Measurements from ENCODE around the gene C6orf52. TPM values are rescaled to one million over a fixed set of nuclear protein-coding genes. Genes with fewer than 3 reads are reported as not detected.

C6orf52 gene
- total and polyA plus RNA-seq, 2 donors (not counting 3 experiments of a cell fraction or from before 2014, with no cell fraction given): 0.54 TPM; not detected in 1

DNA sequence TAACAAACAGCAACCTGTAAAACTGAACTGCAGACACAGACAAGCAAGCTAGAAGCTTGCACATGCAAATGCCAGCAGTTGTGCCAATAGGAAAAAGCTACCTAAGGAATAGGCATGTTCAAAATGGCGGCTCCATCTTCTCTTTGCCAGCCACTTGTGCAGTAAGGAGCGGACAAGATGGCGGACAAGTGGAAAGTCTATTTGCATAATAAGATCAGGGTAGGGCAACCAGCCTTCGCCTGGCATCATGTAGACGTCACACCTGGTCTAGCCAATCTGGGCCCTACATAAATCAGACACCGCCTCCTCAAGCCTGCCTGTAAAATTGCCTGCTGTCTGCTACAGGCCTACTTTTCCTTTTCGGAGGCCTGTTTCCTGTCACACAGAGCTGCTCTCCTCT, 18.0 kb downstream of the C6orf52 start:
- intact Hi-C loops (cut with micrococcal nuclease): no loop called here
- POLR2A ChIA-PET: no interaction called here
- no peaks in the 10 kb centered on the region for H3K4me1 ChIP-seq (ENCODE audit: control insufficient read depth, extremely low read depth, insufficient read depth, low read length)
- BruUV-seq (replicated peaks): no TSS peak
- H3K27me3 ChIP-seq (ENCODE audit: control insufficient read depth in 2 of 2, insufficient read depth in 2 of 2, low read length in 2 of 2): no peaks in the 10 kb centered on the region
- TF ChIP-seq GATA2 (IDR thresholded peaks at IDR 0.05; ENCODE audit: insufficient read depth, insufficient read length, low read depth, low read length) (no peak), CTCF (IDR thresholded peaks at IDR 0.05; ENCODE audit: extremely low read depth in 1 of 2, insufficient read depth in 1 of 2, low read depth in 1 of 2, low read length in 2 of 2) (no peak), POLR2AphosphoS5 (IDR thresholded peaks at IDR 0.05; ENCODE audit: insufficient read depth, low read depth, low read length) (no peak), POLR2A (IDR thresholded peaks at IDR 0.05; ENCODE audit: low read depth, low read length) (no peak), FOS (IDR thresholded peaks at IDR 0.05; ENCODE audit: borderline replicate concordance, insufficient read depth, low read length) (no peak), MYC (IDR thresholded peaks at IDR 0.05; ENCODE audit: low read depth, low read length) (no peak), EZH2 (IDR thresholded peaks at IDR 0.05; ENCODE audit: borderline replicate concordance, low read depth, low read length, severe bottlenecking) (no peak), JUN (IDR thresholded peaks at IDR 0.05; ENCODE audit: borderline replicate concordance, insufficient read depth, insufficient read length, low read depth) (no peak)
- TF ChIP-seq, protein P1, sequence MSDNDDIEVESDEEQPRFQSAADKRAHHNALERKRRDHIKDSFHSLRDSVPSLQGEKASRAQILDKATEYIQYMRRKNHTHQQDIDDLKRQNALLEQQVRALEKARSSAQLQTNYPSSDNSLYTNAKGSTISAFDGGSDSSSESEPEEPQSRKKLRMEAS (IDR thresholded peaks at IDR 0.05; ENCODE audit: insufficient read depth, insufficient read length): no peak
- H3K9me1 ChIP-seq (replicated peaks; ENCODE audit: control insufficient read depth, extremely low read depth, insufficient read depth, low read length): no peaks in the 10 kb centered on the region
- H3K27ac ChIP-seq (ENCODE audit: insufficient read depth, low read depth, low read length): no peak overlapping the region
- no peaks in the 10 kb centered on the region for H4K20me1 ChIP-seq (replicated peaks; ENCODE audit: control insufficient read depth, extremely low read depth, insufficient read depth, low read length)
- dilution Hi-C loops (cut with MboI; ENCODE audit: extremely low pct_ligation_motif_present, low sequenced_read_pairs): no loop called here
- FAIRE-seq (no peak), DNase-seq (ENCODE audit: low read depth, low spot score) (no peak)
- H3K9ac ChIP-seq (replicated peaks; ENCODE audit: extremely low read depth, insufficient read depth, low read length): no peak overlapping the region
- CTCF ChIA-PET: no interaction called here
- H2AFZ ChIP-seq (ENCODE audit: low read depth, low read length): no peak overlapping the region
- H3K4me3 ChIP-seq (replicated peaks in 1 of 3; ENCODE audit: insufficient read depth in 1 of 3, low read depth in 1 of 3, low read length in 3 of 3): no peak overlapping the region
- H3K79me2 ChIP-seq (ENCODE audit: control insufficient read depth, insufficient read depth, low read length): no peaks in the 10 kb centered on the region
- H3K9me3 ChIP-seq (replicated peaks; ENCODE audit: control insufficient read depth, insufficient read depth, low read length): no peaks in the 10 kb centered on the region
- no peak overlapping the region for H3K4me2 ChIP-seq (ENCODE audit: insufficient read depth, low read length)
- H3K36me3 ChIP-seq (ENCODE audit: control insufficient read depth in 2 of 2, extremely low read depth in 1 of 2, insufficient read depth in 2 of 2, low read length in 2 of 2): no peaks in the 10 kb centered on the region

Data from endothelial cell of umbilical vein (primary cell).